Measurements from ENCODE around the gene SCEL.

GRCh38 chr13:77574096-77574495 is 38.6 kb downstream of the SCEL start:
- TF ChIP-seq POLR2A (IDR thresholded peaks at IDR 0.05; ENCODE audit: low read depth, low read length) (no peak), POLR2AphosphoS5 (IDR thresholded peaks at IDR 0.05; ENCODE audit: insufficient read depth, low read depth, low read length) (no peak), CTCF (IDR thresholded peaks at IDR 0.05; ENCODE audit: extremely low read depth in 1 of 2, insufficient read depth in 1 of 2, low read depth in 1 of 2, low read length in 2 of 2) (no peak), MAX (IDR thresholded peaks at IDR 0.05; ENCODE audit: insufficient read depth, insufficient read length) (no peak), EZH2 (IDR thresholded peaks at IDR 0.05; ENCODE audit: borderline replicate concordance, low read depth, low read length, severe bottlenecking) (no peak), FOS (IDR thresholded peaks at IDR 0.05; ENCODE audit: borderline replicate concordance, insufficient read depth, low read length) (no peak)

All from endothelial cell of umbilical vein (primary cell).